Keratinocyte (primary cell): Measurements from ENCODE around the gene FAM156A.
"Not testable (repeated sequence)": the region's sequence is repeated elsewhere in the genome, so short reads cannot be mapped to it uniquely, and the experiment has no call there.

Experiments used
- EZH2 ChIP-seq: IDR thresholded peaks from one replicate; pipeline ENCODE4 v1.6.1; 2012; ENCODE audit warnings: inconsistent platforms, mild to moderate bottlenecking, low read length, moderate library complexity
- TF ChIP-seq, protein P1 (sequence below), 3 experiments: IDR thresholded peaks in 1 of 3; conservative IDR thresholded peaks in 1 of 3; optimal IDR thresholded peaks in 1 of 3; 2 replicates in 2 of 3; 3 replicates in 1 of 3; pipeline versions ENCODE3 to v1.5.1; 2011; ENCODE audit warnings: low read length in 3 of 3, mild to moderate bottlenecking in 3 of 3, moderate library complexity in 2 of 3, control low read depth in 1 of 3, inconsistent platforms in 1 of 3; ENCODE audit not compliant: insufficient read depth in 2 of 3; ENCODE audit errors: extremely low read depth in 1 of 3

DNA sequence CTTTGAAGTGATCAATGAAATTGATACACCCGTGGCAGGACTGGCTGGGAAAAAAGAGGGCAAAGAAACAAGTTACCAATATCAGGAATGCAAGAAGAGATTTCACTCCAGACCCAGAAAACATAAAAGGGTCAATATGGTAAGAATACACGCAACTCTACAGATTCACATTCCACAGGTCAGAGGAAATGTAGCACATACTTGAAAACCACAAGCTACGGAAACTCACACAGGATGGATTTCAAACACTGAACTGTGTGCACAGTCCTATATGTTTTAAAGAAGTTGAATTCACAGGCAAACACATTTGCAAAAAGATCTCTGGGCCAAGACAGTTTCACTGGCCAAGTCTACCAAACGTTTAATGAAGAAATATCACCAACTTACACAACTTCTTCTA lies 9.0 kb downstream of the FAM156A start:
- TF ChIP-seq, protein P1, sequence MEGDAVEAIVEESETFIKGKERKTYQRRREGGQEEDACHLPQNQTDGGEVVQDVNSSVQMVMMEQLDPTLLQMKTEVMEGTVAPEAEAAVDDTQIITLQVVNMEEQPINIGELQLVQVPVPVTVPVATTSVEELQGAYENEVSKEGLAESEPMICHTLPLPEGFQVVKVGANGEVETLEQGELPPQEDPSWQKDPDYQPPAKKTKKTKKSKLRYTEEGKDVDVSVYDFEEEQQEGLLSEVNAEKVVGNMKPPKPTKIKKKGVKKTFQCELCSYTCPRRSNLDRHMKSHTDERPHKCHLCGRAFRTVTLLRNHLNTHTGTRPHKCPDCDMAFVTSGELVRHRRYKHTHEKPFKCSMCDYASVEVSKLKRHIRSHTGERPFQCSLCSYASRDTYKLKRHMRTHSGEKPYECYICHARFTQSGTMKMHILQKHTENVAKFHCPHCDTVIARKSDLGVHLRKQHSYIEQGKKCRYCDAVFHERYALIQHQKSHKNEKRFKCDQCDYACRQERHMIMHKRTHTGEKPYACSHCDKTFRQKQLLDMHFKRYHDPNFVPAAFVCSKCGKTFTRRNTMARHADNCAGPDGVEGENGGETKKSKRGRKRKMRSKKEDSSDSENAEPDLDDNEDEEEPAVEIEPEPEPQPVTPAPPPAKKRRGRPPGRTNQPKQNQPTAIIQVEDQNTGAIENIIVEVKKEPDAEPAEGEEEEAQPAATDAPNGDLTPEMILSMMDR (optimal IDR thresholded peaks at IDR 0.05 in 1 of 3, IDR thresholded peaks at IDR 0.05 in 1 of 3, conservative IDR thresholded peaks at IDR 0.05 in 1 of 3; ENCODE audit: extremely low read depth in 1 of 3, insufficient read depth in 2 of 3, low read length in 3 of 3), result not testable (repeated sequence)
- not testable (repeated sequence) for TF ChIP-seq EZH2
